Neural progenitor cell (in vitro differentiated cells): ENCODE measurements around the gene PIGL.

Experiments used
- CTCF ChIP-seq: fragments of 200-600 bp; sonication (generic); IDR thresholded peaks from 2 replicates; pipeline ENCODE4 v1.5.1; 2017; ENCODE audit warnings: antibody characterized with exemption, mild to moderate bottlenecking
- EZH2 ChIP-seq: fragments of 200-600 bp; sonication (generic); IDR thresholded peaks from 2 replicates; pipeline ENCODE4 v1.6.1; 2017; ENCODE audit warnings: antibody characterized with exemption, mild to moderate bottlenecking, moderate library complexity
- EZH2phosphoT487 ChIP-seq: fragments of 200-600 bp; sonication (generic); IDR thresholded peaks from 2 replicates; pipeline ENCODE4 v1.6.1; 2017; ENCODE audit warnings: antibody characterized with exemption

- TF ChIP-seq CTCF (no peak), EZH2 (no peak), EZH2phosphoT487 (no peak)
These were observed 97.2 kb downstream of the PIGL start for GRCh38 chr17:16314189-16314588.
